H1 (cell line): Measurements from ENCODE around the gene ACE. TPM values are rescaled to one million over a fixed set of nuclear protein-coding genes. Genes with fewer than 3 reads are reported as not detected.

ENCODE experiments used
- CTCF ChIA-PET: fragments of 300-600 bp; sonication (Branson Sonifier 250); formaldehyde crosslinking; loops from one replicate; lab custom pipeline; 2021; ENCODE audit not compliant: partially characterized antibody; lab: Charles Lee
- POLR2A ChIA-PET: fragments of 300-600 bp; sonication (Branson Sonifier 250); formaldehyde crosslinking; loops from one replicate; lab custom pipeline; 2021; ENCODE audit warnings: inconsistent platforms; ENCODE audit not compliant: partially characterized antibody; lab: Charles Lee
- DNase-seq, 2 experiments: peaks; one replicate each; pipeline versions ENCODE4 v3.0.0 to v3.0.0-alpha.2; 2010 to 2022; ENCODE audit warnings: low spot score in 2 of 2, low read depth in 1 of 2, mixed read lengths in 1 of 2
- FAIRE-seq: peaks from 2 replicates; lab custom pipeline; 2011; peaks lifted over from hg19 to GRCh38; lab: Jason Lieb, UNC
- H2AFZ ChIP-seq: 2 replicates; pipeline ENCODE4 v1.8.1; 2012; ENCODE audit warnings: low read length, inconsistent platforms
- H2AK5ac ChIP-seq: 2 replicates; pipeline ENCODE4 v1.6.1; 2013; ENCODE audit warnings: low read depth, low read length
- H2BK120ac ChIP-seq: replicated peaks from 2 replicates; pipeline ENCODE3; 2013; ENCODE audit warnings: low read depth, low read length, inconsistent platforms
- H2BK12ac ChIP-seq: 2 replicates; pipeline ENCODE4 v1.6.1; 2013; ENCODE audit warnings: low read depth, low read length
- H2BK15ac ChIP-seq: 2 replicates; pipeline ENCODE4 v1.6.1; 2013; ENCODE audit warnings: low read length
- H2BK20ac ChIP-seq: 2 replicates; pipeline ENCODE4 v1.6.1; 2013; ENCODE audit warnings: low read length
- H2BK5ac ChIP-seq: 2 replicates; pipeline ENCODE4 v1.6.1; 2013; ENCODE audit warnings: low read depth, low read length
- H3K14ac ChIP-seq: 2 replicates; pipeline ENCODE4 v1.6.1; 2013; ENCODE audit warnings: inconsistent platforms; ENCODE audit not compliant: insufficient read length
- H3K18ac ChIP-seq: 2 replicates; pipeline ENCODE4 v1.6.1; 2013; ENCODE audit warnings: low read length; ENCODE audit errors: extremely low read depth
- H3K23ac ChIP-seq: 2 replicates; pipeline ENCODE4 v1.6.1; 2013; ENCODE audit warnings: inconsistent platforms; ENCODE audit not compliant: insufficient read length
- H3K23me2 ChIP-seq: 2 replicates; pipeline ENCODE4 v1.6.1; 2013; ENCODE audit warnings: low read depth, low read length
- H3K27ac ChIP-seq: 2 replicates; pipeline ENCODE4 v1.6.1; 2011; ENCODE audit warnings: low read depth, low read length, inconsistent platforms
- H3K27me3 ChIP-seq, 4 experiments: replicated peaks in 1 of 4; 1 replicate in 1 of 4; 2 replicates in 3 of 4; pipeline versions ENCODE4 v1.6.1 to v1.8.1; 2011 to 2013; ENCODE audit warnings: low read length in 3 of 4, mild to moderate bottlenecking in 3 of 4, inconsistent platforms in 2 of 4, mixed read lengths in 2 of 4, moderate library complexity in 1 of 4; ENCODE audit not compliant: control insufficient read depth in 3 of 4, insufficient read depth in 3 of 4; ENCODE audit errors: extremely low read depth in 1 of 4
- H3K36me3 ChIP-seq, 4 experiments: 2 replicates each; pipeline versions ENCODE4 v1.6.1 to v1.8.1; 2011 to 2013; ENCODE audit warnings: mild to moderate bottlenecking in 4 of 4, low read length in 3 of 4, moderate library complexity in 2 of 4, control low read depth in 1 of 4, inconsistent platforms in 1 of 4; ENCODE audit not compliant: insufficient read depth in 4 of 4, control insufficient read depth in 2 of 4
- H3K4ac ChIP-seq: replicated peaks from 2 replicates; pipeline ENCODE3; 2013; ENCODE audit warnings: low read length, low read depth, mixed read lengths, inconsistent platforms; ENCODE audit not compliant: insufficient read length
- H3K4me1 ChIP-seq, 4 experiments: replicated peaks in 1 of 4; 1 replicate in 1 of 4; 2 replicates in 3 of 4; pipeline versions ENCODE4 v1.6.1 to v1.8.1; 2011 to 2013; ENCODE audit warnings: low read length in 3 of 4, inconsistent platforms in 2 of 4, mixed read lengths in 1 of 4; ENCODE audit not compliant: insufficient read depth in 4 of 4, control insufficient read depth in 3 of 4
- H3K4me2 ChIP-seq, 2 experiments: 2 replicates each; pipeline versions ENCODE4 v1.6.1 to v1.8.1; 2011 to 2013; ENCODE audit warnings: low read depth in 2 of 2, low read length in 2 of 2, control low read depth in 1 of 2, inconsistent platforms in 1 of 2, mild to moderate bottlenecking in 1 of 2; ENCODE audit not compliant: insufficient read depth in 1 of 2
- H3K4me3 ChIP-seq, 4 experiments: fragments of 200-600, 300-600 bp in 1 of 4; sonication (generic), shearing (Covaris generic), sonication (Bioruptor Twin) in 1 of 4; 2 replicates each; pipeline versions ENCODE4 v1.5.1 to v1.8.1; 2011 to 2016; ENCODE audit warnings: low read length in 4 of 4, low read depth in 3 of 4, control low read depth in 2 of 4, inconsistent platforms in 2 of 4, mild to moderate bottlenecking in 2 of 4, mixed read lengths in 1 of 4, moderate library complexity in 1 of 4; ENCODE audit not compliant: insufficient read depth in 2 of 4; ENCODE audit errors: extremely low read depth in 1 of 4
- H3K56ac ChIP-seq: replicated peaks from 2 replicates; pipeline ENCODE3; 2013; ENCODE audit warnings: low read depth, mild to moderate bottlenecking, mixed read lengths, low read length, inconsistent platforms; ENCODE audit not compliant: insufficient read length
- H3K79me1 ChIP-seq: 2 replicates; pipeline ENCODE4 v1.6.1; 2013; ENCODE audit warnings: low read depth, low read length, control low read depth
- H3K79me2 ChIP-seq, 2 experiments: 2 replicates each; pipeline versions ENCODE4 v1.6.1 to v1.8.1; 2012 to 2013; ENCODE audit warnings: low read length in 2 of 2, mild to moderate bottlenecking in 2 of 2, inconsistent platforms in 1 of 2; ENCODE audit not compliant: insufficient read depth in 2 of 2, control insufficient read depth in 1 of 2
- H3K9ac ChIP-seq, 4 experiments: replicated peaks in 1 of 4; 1 replicate in 1 of 4; 2 replicates in 3 of 4; pipeline versions ENCODE4 v1.6.1 to v1.8.1; 2011 to 2013; ENCODE audit warnings: low read depth in 3 of 4, low read length in 3 of 4, control low read depth in 2 of 4, mild to moderate bottlenecking in 2 of 4, moderate library complexity in 2 of 4, inconsistent platforms in 1 of 4; ENCODE audit errors: extremely low read depth in 1 of 4
- H3K9me3 ChIP-seq, 2 experiments: 2 replicates each; pipeline versions ENCODE4 v1.6.1 to v1.8.1; 2012 to 2013; ENCODE audit warnings: mild to moderate bottlenecking in 2 of 2, moderate library complexity in 2 of 2, control low read depth in 1 of 2, inconsistent platforms in 1 of 2, low read depth in 1 of 2, low read length in 1 of 2, mixed read lengths in 1 of 2; ENCODE audit not compliant: insufficient read depth in 2 of 2
- H4K20me1 ChIP-seq, 2 experiments: replicated peaks in 1 of 2; 2 replicates each; pipeline versions ENCODE3 to v1.8.1; 2011 to 2013; ENCODE audit warnings: inconsistent platforms in 2 of 2, low read length in 2 of 2, mild to moderate bottlenecking in 1 of 2; ENCODE audit not compliant: insufficient read depth in 2 of 2, control insufficient read depth in 1 of 2
- H4K5ac ChIP-seq: 2 replicates; pipeline ENCODE4 v1.6.1; 2013; ENCODE audit warnings: low read length, low read depth, mixed read lengths, inconsistent platforms; ENCODE audit not compliant: insufficient read length
- H4K8ac ChIP-seq: 2 replicates; pipeline ENCODE4 v1.8.0; 2013; ENCODE audit warnings: mild to moderate bottlenecking, moderate library complexity, low read length, inconsistent platforms; ENCODE audit not compliant: insufficient read depth; ENCODE audit errors: extremely low read depth
- H4K91ac ChIP-seq: replicated peaks from 2 replicates; pipeline ENCODE3; 2013; ENCODE audit warnings: low read length, mixed read lengths, inconsistent platforms; ENCODE audit not compliant: insufficient read length
- EP300 ChIP-seq, 2 experiments: IDR thresholded peaks; 1 replicate in 1 of 2; 2 replicates in 1 of 2; pipeline ENCODE4 v1.6.1; 2011 to 2012; ENCODE audit warnings: low read depth in 2 of 2, low read length in 2 of 2, mild to moderate bottlenecking in 2 of 2, borderline replicate concordance in 1 of 2, inconsistent platforms in 1 of 2, moderate library complexity in 1 of 2
- NRF1 ChIP-seq: IDR thresholded peaks from 2 replicates; pipeline ENCODE4 v1.6.1; 2011; ENCODE audit warnings: mild to moderate bottlenecking, low read depth, low read length, improper control_type of control experiment
- SIN3A ChIP-seq, 2 experiments: IDR thresholded peaks in 1 of 2; conservative IDR thresholded peaks in 1 of 2; 2 replicates each; pipeline ENCODE4 v1.6.1; 2011 to 2012; ENCODE audit warnings: low read length in 2 of 2, improper control_type of control experiment in 1 of 2, low read depth in 1 of 2, mild to moderate bottlenecking in 1 of 2
- TAF1 ChIP-seq: IDR thresholded peaks from 2 replicates; pipeline ENCODE4 v1.6.1; 2011; ENCODE audit warnings: mild to moderate bottlenecking, low read depth, low read length
- WGBS, 2 experiments: shearing (Covaris generic) in 1 of 2; methylation state at CpG; one replicate each; pipeline versions ENCODE4 v1.1.6 to v1.1.7; 2013 to 2015; ENCODE audit warnings: low lambda C conversion rate in 2 of 2, mixed read lengths in 2 of 2, inconsistent platforms in 1 of 2, low coverage in 1 of 2, missing lambda C conversion rate in 1 of 2; ENCODE audit not compliant: insufficient replicate concordance in 2 of 2, insufficient coverage in 1 of 2, insufficient read length in 1 of 2; ENCODE audit errors: extremely low coverage in 1 of 2, missing lambda C conversion rate in 1 of 2; 5-methylcytosine and 5-hydroxymethylcytosine counted together
- polyA plus RNA-seq, 7 experiments: library from polyadenylated mRNA; depleted of rRNA in 3 of 7; stranded (reverse) in 5 of 7; unstranded in 2 of 7; fragments of >200 nt in 5 of 7; fragments of 200-250 nt in 2 of 7; gene quantifications; 1 replicate in 5 of 7; 2 replicates in 1 of 7; 4 replicates in 1 of 7; pipeline versions ENCODE4 v1.2.1 to v1.2.3, GENCODE V29; 2011 to 2013; ENCODE audit warnings: missing spikeins in 2 of 7, mixed read lengths in 2 of 7
- total RNA-seq: library from RNA; stranded (reverse); fragmentation: NEBNext Ultra II Directional; extraction: Animal tissue kit (Norgen Biotek cat#: 25700); gene quantifications from 2 replicates; pipeline ENCODE4 v1.2.1, GENCODE V29; 2021

The ACE gene
- total and polyA plus RNA-seq, 2 of the 8 experiments (the other 6 are each of a cell fraction or from before 2014, with no cell fraction given) = 2.5 to 5.5 TPM

GRCh38 chr17:63500543-63501390, 23.9 kb downstream of the ACE start:
- Histone ChIP-seq H3K23ac (no peak overlapping the region), H3K79me2 (no peaks in the 10 kb centered on the region), H3K18ac (no peak overlapping the region), H3K4me2 (no peak overlapping the region), H4K91ac (no peak overlapping the region), H3K4me3 (no peak overlapping the region), H4K20me1 (no peaks in the 10 kb centered on the region), H2BK20ac (peak overlapping the region; percentile 80), H2BK12ac (no peak overlapping the region), H3K9ac (no peak overlapping the region), H3K23me2 (no peaks in the 10 kb centered on the region; the same call in 1 of the 2 replicates), H3K79me1 (no peaks in the 10 kb centered on the region)
- POLR2A ChIA-PET = no interaction called here
- CTCF ChIA-PET = interaction anchor here (0.9 to 6.6 kb wide), 7 partner anchors 8 to 111 kb away, joined by 3 to 43 read pairs (median 5); no protein-coding TSS in a partner anchor
- TF ChIP-seq EP300 (IDR thresholded peaks at IDR 0.05; ENCODE audit: borderline replicate concordance in 1 of 2, low read depth in 2 of 2, low read length in 2 of 2) = no peak
- no peak for TF ChIP-seq NRF1
- no peak for TF ChIP-seq TAF1
- no peak for TF ChIP-seq SIN3A (conservative IDR thresholded peaks at IDR 0.05 in 1 of 2, IDR thresholded peaks at IDR 0.05 in 1 of 2; ENCODE audit: low read depth in 1 of 2, low read length in 2 of 2)
- TF ChIP-seq, all 59 proteins: peak for 0
- Histone ChIP-seq H2BK120ac (no peak overlapping the region), H3K4me1 (peaks cover 0 to 6% (median 0%) of the 10 kb centered on the region in 4 experiments; a peak in 1 of 7 replicates), H2BK5ac (no peak overlapping the region), H2AFZ (0 out of 2 replicates have a peak overlapping the region, but pooled peaks have one; percentile 53), H2AK5ac (no peak overlapping the region), H3K4ac (no peak overlapping the region), H3K27ac (no peak overlapping the region), H3K27me3 (no peaks in the 10 kb centered on the region), H2BK15ac (no peak overlapping the region), H3K56ac (no peak overlapping the region), H4K8ac (no peak overlapping the region), H3K36me3 (no peaks in the 10 kb centered on the region), H4K5ac (no peak overlapping the region), H3K9me3 (no peaks in the 10 kb centered on the region), H3K14ac (no peak overlapping the region)
- DNase-seq (no peak), FAIRE-seq (no peak)
- 80 to 100% methylated on average over 1 to 13 of the region's 14 CpGs for WGBS, 2 experiments
